ENCODE data around the gene OR4K15.
"Not testable (repeated sequence)": the region's sequence is repeated elsewhere in the genome, so short reads cannot be mapped to it uniquely, and the experiment has no call there.

OR4K15 gene

DNA sequence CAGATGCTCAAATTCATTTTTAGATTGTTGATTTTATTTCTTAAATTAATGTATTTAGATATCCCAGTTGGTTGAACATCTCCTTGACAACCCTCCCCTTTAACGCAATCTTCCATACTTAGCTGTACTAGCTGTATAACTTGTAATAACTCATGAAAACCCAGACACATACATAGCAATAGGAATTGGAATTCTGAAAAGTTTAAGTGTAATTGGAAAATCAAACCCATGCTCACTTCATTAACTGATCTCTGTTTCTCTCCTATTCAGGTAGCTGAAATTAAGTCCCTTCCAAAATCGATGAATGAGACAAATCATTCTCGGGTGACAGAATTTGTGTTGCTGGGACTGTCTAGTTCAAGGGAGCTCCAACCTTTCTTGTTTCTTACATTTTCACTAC lies at the start of gene OR4K15:
OR4K15 (plus strand) TSS at position 301 of the 400 bp plus-strand sequence; CDS start at position 301, 0 bp downstream.
- no peak for DNase-seq (ENCODE audit: low read depth in 2 of 2, low spot score in 1 of 2)

DNA sequence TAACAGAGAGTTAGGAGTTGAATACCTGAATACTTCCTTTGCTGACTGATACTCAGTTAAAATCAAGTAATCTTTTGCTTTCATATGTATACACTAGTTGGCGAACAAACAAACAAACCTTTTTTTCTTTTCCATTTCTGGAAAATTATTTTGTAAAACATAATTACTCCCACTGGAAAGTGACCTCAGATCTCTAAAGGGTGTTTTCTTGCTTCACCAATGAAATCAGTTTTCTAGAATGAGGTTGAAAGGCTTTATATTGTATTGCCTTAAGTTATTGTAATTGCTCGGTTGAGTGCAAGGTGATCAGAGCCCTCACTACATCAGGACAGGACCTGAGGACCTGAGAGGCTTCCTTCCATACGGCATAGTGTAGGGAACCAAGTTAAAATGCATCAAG lies 44.8 kb upstream of the OR4K15 start, which contains the start of gene OR4K1:
OR4K1 (plus strand) TSS at position 301 of the 400 bp plus-strand sequence. CDS start 4,750 bp downstream, outside the sequence.
- no peak for DNase-seq (ENCODE audit: low read depth in 2 of 2, low spot score in 1 of 2)

- no peak for DNase-seq (ENCODE audit: low read depth in 2 of 2, low spot score in 1 of 2)
Measured at GRCh38 chr14:19941668-19942067, 33.7 kb upstream of the OR4K15 start.

DNA sequence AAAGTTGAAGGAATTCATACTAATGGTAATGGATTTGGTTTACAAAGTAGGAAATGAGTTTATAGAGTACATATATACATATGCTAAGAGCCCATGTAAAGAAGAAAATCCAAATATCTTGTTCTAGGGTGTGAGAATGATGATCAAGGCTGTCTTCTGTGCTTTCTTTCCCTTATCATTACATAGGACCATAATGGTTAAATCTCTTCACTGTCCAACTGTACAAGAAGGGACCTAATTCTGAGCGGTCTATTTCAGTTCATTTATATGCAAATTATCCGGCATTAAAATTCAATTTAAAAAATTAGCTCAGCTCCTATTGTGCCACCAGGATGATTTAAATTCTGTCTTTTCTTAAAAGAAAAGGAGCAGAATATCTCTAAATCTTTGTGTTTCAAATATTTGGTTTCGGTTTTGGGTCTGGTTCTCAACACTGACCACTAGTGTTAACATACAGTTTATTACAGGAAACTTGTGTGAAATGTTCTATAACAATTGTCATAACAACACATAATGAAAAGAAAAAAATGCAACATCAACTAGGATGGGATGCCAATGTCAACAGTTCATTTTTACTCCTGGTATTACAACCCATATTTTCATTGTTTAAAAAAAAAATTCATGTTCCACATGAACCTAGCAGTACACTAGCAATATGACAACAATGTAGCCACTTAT lies 27.8 kb upstream of the OR4K15 start:
- DNase-seq (ENCODE audit: low read depth in 2 of 2, low spot score in 1 of 2) = no peak

DNA sequence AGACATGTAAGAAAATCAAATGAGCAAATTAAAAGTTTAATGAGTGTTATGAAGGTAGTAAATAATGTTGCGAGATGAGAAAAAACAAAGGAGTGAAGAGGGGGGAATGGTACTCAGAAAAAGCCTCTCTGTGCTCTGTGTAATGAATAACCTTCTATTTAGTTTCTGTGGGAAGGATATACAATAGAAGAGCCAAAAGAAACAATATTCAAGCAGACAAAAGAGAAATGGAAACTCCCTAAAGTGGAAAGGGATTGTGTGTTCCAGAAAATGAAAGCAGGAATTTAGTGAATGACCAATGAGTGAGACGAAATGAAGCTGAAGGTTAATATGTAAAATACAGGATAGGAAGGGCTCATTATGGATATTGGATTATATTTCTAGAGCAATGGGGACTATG lies 26.2 kb upstream of the OR4K15 start:
- DNase-seq (ENCODE audit: low read depth in 2 of 2, low spot score in 1 of 2) = no peak

DNA sequence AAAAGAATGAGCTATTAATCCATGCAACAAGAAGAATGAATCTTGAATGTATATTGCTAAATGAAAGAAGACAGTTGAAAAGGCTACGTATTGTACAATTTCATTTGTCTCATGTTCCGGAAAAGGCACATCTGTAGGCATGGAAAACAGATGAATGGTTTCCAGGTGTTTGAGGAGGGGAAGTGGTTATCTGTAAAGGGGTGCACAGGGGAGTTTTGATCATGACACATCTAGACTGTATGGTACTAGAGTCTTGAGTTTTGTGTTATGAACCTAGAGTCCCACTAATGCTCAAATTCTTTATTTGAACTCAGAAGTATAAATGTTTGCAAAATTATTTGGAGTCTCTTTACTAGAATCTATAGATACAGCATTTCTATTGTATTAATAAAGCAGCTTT lies 5.7 kb upstream of the OR4K15 start:
- not testable (repeated sequence) for DNase-seq (ENCODE audit: low read depth in 2 of 2, low spot score in 1 of 2)

- no peak for DNase-seq (ENCODE audit: low read depth in 2 of 2, low spot score in 1 of 2)
Measured at GRCh38 chr14:19974844-19975243, 547 bp upstream of the OR4K15 start.

DNA sequence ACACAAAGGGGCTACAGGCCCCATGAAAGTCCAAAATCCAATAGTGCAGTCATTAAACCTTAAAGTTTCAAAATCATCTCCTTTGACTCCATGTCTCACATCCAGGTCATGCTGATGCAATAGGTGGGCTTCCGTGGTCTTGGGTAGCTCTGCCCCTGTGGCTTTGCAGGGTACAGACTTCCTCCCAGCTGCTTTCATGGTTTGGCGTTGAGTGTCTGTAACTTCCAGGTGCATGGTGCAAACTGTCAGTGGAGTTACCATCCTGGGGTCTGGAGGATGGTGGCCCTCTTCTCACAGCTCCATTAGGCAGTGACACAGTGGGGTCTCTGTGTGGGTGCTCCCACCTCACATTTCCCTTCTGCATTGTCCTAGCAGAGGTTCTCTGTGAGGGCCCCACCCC lies 18.0 kb downstream of the OR4K15 start:
- no peak for DNase-seq (ENCODE audit: low read depth in 2 of 2, low spot score in 1 of 2)

GRCh38 chr14:20001863-20002262 lies 26.5 kb downstream of the OR4K15 start, which contains the start of gene OR4Q2:
OR4Q2 (plus strand) TSS chr14:20002163.
- no peak for DNase-seq (ENCODE audit: low read depth in 2 of 2, low spot score in 1 of 2)

DNA sequence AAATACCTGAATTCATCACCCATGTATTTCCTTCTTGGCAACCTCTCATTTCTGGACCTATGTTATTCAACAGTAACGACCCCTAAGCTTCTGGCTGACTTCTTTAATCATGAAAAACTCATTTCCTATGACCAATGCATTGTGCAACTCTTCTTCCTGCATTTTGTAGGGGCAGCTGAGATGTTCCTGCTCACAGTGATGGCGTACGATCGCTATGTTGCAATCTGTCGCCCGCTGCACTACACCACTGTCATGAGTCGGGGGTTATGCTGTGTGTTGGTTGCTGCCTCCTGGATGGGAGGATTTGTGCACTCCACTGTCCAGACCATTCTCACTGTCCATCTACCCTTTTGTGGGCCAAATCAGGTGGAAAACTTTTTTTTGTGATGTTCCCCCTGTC lies 26.9 kb downstream of the OR4K15 start:
- no peak for DNase-seq (ENCODE audit: low read depth in 2 of 2, low spot score in 1 of 2)

- no peak for DNase-seq (ENCODE audit: low read depth in 2 of 2, low spot score in 1 of 2)
Measured at GRCh38 chr14:20008156-20008555, 32.8 kb downstream of the OR4K15 start.

GRCh38 chr14:20019257-20019865 lies 44.0 kb downstream of the OR4K15 start, which contains the start of gene OR4K14:
OR4K14 (minus strand) TSS chr14:20019307; CDS start chr14:20015193, 4,114 bp downstream.
- DNase-seq (ENCODE audit: low read depth in 2 of 2, low spot score in 1 of 2) = no peak

All from stimulated activated CD8-positive, alpha-beta memory T cell treated with anti-CD3 and anti-CD28 coated beads, Interleukin-4, amount 100 ng/mL, for 4 hours (primary cell).